H1 (cell line): ENCODE measurements around the gene BTRC. TPM values are rescaled to one million over a fixed set of nuclear protein-coding genes. Genes with fewer than 3 reads are reported as not detected.

Experiments
- CTCF ChIA-PET: fragments of 300-600 bp; sonication (Branson Sonifier 250); formaldehyde crosslinking; loops from one replicate; lab custom pipeline; 2021; ENCODE audit not compliant: partially characterized antibody; lab: Charles Lee
- POLR2A ChIA-PET: fragments of 300-600 bp; sonication (Branson Sonifier 250); formaldehyde crosslinking; loops from one replicate; lab custom pipeline; 2021; ENCODE audit warnings: inconsistent platforms; ENCODE audit not compliant: partially characterized antibody; lab: Charles Lee
- DNase-seq, 2 experiments: peaks; one replicate each; pipeline versions ENCODE4 v3.0.0 to v3.0.0-alpha.2; 2010 to 2022; ENCODE audit warnings: low spot score in 2 of 2, low read depth in 1 of 2, mixed read lengths in 1 of 2
- FAIRE-seq: peaks from 2 replicates; lab custom pipeline; 2011; peaks lifted over from hg19 to GRCh38; lab: Jason Lieb, UNC
- H2AFZ ChIP-seq: 2 replicates; pipeline ENCODE4 v1.8.1; 2012; ENCODE audit warnings: low read length, inconsistent platforms
- H2AK5ac ChIP-seq: 2 replicates; pipeline ENCODE4 v1.6.1; 2013; ENCODE audit warnings: low read depth, low read length
- H2BK120ac ChIP-seq: replicated peaks from 2 replicates; pipeline ENCODE3; 2013; ENCODE audit warnings: low read depth, low read length, inconsistent platforms
- H2BK12ac ChIP-seq: 2 replicates; pipeline ENCODE4 v1.6.1; 2013; ENCODE audit warnings: low read depth, low read length
- H2BK15ac ChIP-seq: 2 replicates; pipeline ENCODE4 v1.6.1; 2013; ENCODE audit warnings: low read length
- H2BK20ac ChIP-seq: 2 replicates; pipeline ENCODE4 v1.6.1; 2013; ENCODE audit warnings: low read length
- H2BK5ac ChIP-seq: 2 replicates; pipeline ENCODE4 v1.6.1; 2013; ENCODE audit warnings: low read depth, low read length
- H3K14ac ChIP-seq: 2 replicates; pipeline ENCODE4 v1.6.1; 2013; ENCODE audit warnings: inconsistent platforms; ENCODE audit not compliant: insufficient read length
- H3K18ac ChIP-seq: 2 replicates; pipeline ENCODE4 v1.6.1; 2013; ENCODE audit warnings: low read length; ENCODE audit errors: extremely low read depth
- H3K23ac ChIP-seq: 2 replicates; pipeline ENCODE4 v1.6.1; 2013; ENCODE audit warnings: inconsistent platforms; ENCODE audit not compliant: insufficient read length
- H3K23me2 ChIP-seq: 2 replicates; pipeline ENCODE4 v1.6.1; 2013; ENCODE audit warnings: low read depth, low read length
- H3K27ac ChIP-seq: 2 replicates; pipeline ENCODE4 v1.6.1; 2011; ENCODE audit warnings: low read depth, low read length, inconsistent platforms
- H3K27me3 ChIP-seq, 4 experiments: replicated peaks in 1 of 4; 1 replicate in 1 of 4; 2 replicates in 3 of 4; pipeline versions ENCODE4 v1.6.1 to v1.8.1; 2011 to 2013; ENCODE audit warnings: low read length in 3 of 4, mild to moderate bottlenecking in 3 of 4, inconsistent platforms in 2 of 4, mixed read lengths in 2 of 4, moderate library complexity in 1 of 4; ENCODE audit not compliant: control insufficient read depth in 3 of 4, insufficient read depth in 3 of 4; ENCODE audit errors: extremely low read depth in 1 of 4
- H3K36me3 ChIP-seq, 4 experiments: 2 replicates each; pipeline versions ENCODE4 v1.6.1 to v1.8.1; 2011 to 2013; ENCODE audit warnings: mild to moderate bottlenecking in 4 of 4, low read length in 3 of 4, moderate library complexity in 2 of 4, control low read depth in 1 of 4, inconsistent platforms in 1 of 4; ENCODE audit not compliant: insufficient read depth in 4 of 4, control insufficient read depth in 2 of 4
- H3K4ac ChIP-seq: replicated peaks from 2 replicates; pipeline ENCODE3; 2013; ENCODE audit warnings: low read length, low read depth, mixed read lengths, inconsistent platforms; ENCODE audit not compliant: insufficient read length
- H3K4me1 ChIP-seq, 4 experiments: replicated peaks in 1 of 4; 1 replicate in 1 of 4; 2 replicates in 3 of 4; pipeline versions ENCODE4 v1.6.1 to v1.8.1; 2011 to 2013; ENCODE audit warnings: low read length in 3 of 4, inconsistent platforms in 2 of 4, mixed read lengths in 1 of 4; ENCODE audit not compliant: insufficient read depth in 4 of 4, control insufficient read depth in 3 of 4
- H3K4me2 ChIP-seq, 2 experiments: 2 replicates each; pipeline versions ENCODE4 v1.6.1 to v1.8.1; 2011 to 2013; ENCODE audit warnings: low read depth in 2 of 2, low read length in 2 of 2, control low read depth in 1 of 2, inconsistent platforms in 1 of 2, mild to moderate bottlenecking in 1 of 2; ENCODE audit not compliant: insufficient read depth in 1 of 2
- H3K4me3 ChIP-seq, 4 experiments: fragments of 200-600, 300-600 bp in 1 of 4; sonication (generic), shearing (Covaris generic), sonication (Bioruptor Twin) in 1 of 4; 2 replicates each; pipeline versions ENCODE4 v1.5.1 to v1.8.1; 2011 to 2016; ENCODE audit warnings: low read length in 4 of 4, low read depth in 3 of 4, control low read depth in 2 of 4, inconsistent platforms in 2 of 4, mild to moderate bottlenecking in 2 of 4, mixed read lengths in 1 of 4, moderate library complexity in 1 of 4; ENCODE audit not compliant: insufficient read depth in 2 of 4; ENCODE audit errors: extremely low read depth in 1 of 4
- H3K56ac ChIP-seq: replicated peaks from 2 replicates; pipeline ENCODE3; 2013; ENCODE audit warnings: low read depth, mild to moderate bottlenecking, mixed read lengths, low read length, inconsistent platforms; ENCODE audit not compliant: insufficient read length
- H3K79me1 ChIP-seq: 2 replicates; pipeline ENCODE4 v1.6.1; 2013; ENCODE audit warnings: low read depth, low read length, control low read depth
- H3K79me2 ChIP-seq, 2 experiments: 2 replicates each; pipeline versions ENCODE4 v1.6.1 to v1.8.1; 2012 to 2013; ENCODE audit warnings: low read length in 2 of 2, mild to moderate bottlenecking in 2 of 2, inconsistent platforms in 1 of 2; ENCODE audit not compliant: insufficient read depth in 2 of 2, control insufficient read depth in 1 of 2
- H3K9ac ChIP-seq, 4 experiments: replicated peaks in 1 of 4; 1 replicate in 1 of 4; 2 replicates in 3 of 4; pipeline versions ENCODE4 v1.6.1 to v1.8.1; 2011 to 2013; ENCODE audit warnings: low read depth in 3 of 4, low read length in 3 of 4, control low read depth in 2 of 4, mild to moderate bottlenecking in 2 of 4, moderate library complexity in 2 of 4, inconsistent platforms in 1 of 4; ENCODE audit errors: extremely low read depth in 1 of 4
- H3K9me3 ChIP-seq, 2 experiments: 2 replicates each; pipeline versions ENCODE4 v1.6.1 to v1.8.1; 2012 to 2013; ENCODE audit warnings: mild to moderate bottlenecking in 2 of 2, moderate library complexity in 2 of 2, control low read depth in 1 of 2, inconsistent platforms in 1 of 2, low read depth in 1 of 2, low read length in 1 of 2, mixed read lengths in 1 of 2; ENCODE audit not compliant: insufficient read depth in 2 of 2
- H4K20me1 ChIP-seq, 2 experiments: replicated peaks in 1 of 2; 2 replicates each; pipeline versions ENCODE3 to v1.8.1; 2011 to 2013; ENCODE audit warnings: inconsistent platforms in 2 of 2, low read length in 2 of 2, mild to moderate bottlenecking in 1 of 2; ENCODE audit not compliant: insufficient read depth in 2 of 2, control insufficient read depth in 1 of 2
- H4K5ac ChIP-seq: 2 replicates; pipeline ENCODE4 v1.6.1; 2013; ENCODE audit warnings: low read length, low read depth, mixed read lengths, inconsistent platforms; ENCODE audit not compliant: insufficient read length
- H4K8ac ChIP-seq: 2 replicates; pipeline ENCODE4 v1.8.0; 2013; ENCODE audit warnings: mild to moderate bottlenecking, moderate library complexity, low read length, inconsistent platforms; ENCODE audit not compliant: insufficient read depth; ENCODE audit errors: extremely low read depth
- H4K91ac ChIP-seq: replicated peaks from 2 replicates; pipeline ENCODE3; 2013; ENCODE audit warnings: low read length, mixed read lengths, inconsistent platforms; ENCODE audit not compliant: insufficient read length
- CBX8 ChIP-seq: fragments of 300-800, 300-1000 bp; sonication (generic); IDR thresholded peaks from 2 replicates; pipeline ENCODE4 v1.7.1; 2016; ENCODE audit warnings: low read depth, low read length, borderline replicate concordance
- WGBS, 2 experiments: shearing (Covaris generic) in 1 of 2; methylation state at CpG; one replicate each; pipeline versions ENCODE4 v1.1.6 to v1.1.7; 2013 to 2015; ENCODE audit warnings: low lambda C conversion rate in 2 of 2, mixed read lengths in 2 of 2, inconsistent platforms in 1 of 2, low coverage in 1 of 2, missing lambda C conversion rate in 1 of 2; ENCODE audit not compliant: insufficient replicate concordance in 2 of 2, insufficient coverage in 1 of 2, insufficient read length in 1 of 2; ENCODE audit errors: extremely low coverage in 1 of 2, missing lambda C conversion rate in 1 of 2; 5-methylcytosine and 5-hydroxymethylcytosine counted together
- polyA plus RNA-seq, 7 experiments: library from polyadenylated mRNA; depleted of rRNA in 3 of 7; stranded (reverse) in 5 of 7; unstranded in 2 of 7; fragments of >200 nt in 5 of 7; fragments of 200-250 nt in 2 of 7; gene quantifications; 1 replicate in 5 of 7; 2 replicates in 1 of 7; 4 replicates in 1 of 7; pipeline versions ENCODE4 v1.2.1 to v1.2.3, GENCODE V29; 2011 to 2013; ENCODE audit warnings: missing spikeins in 2 of 7, mixed read lengths in 2 of 7
- total RNA-seq: library from RNA; stranded (reverse); fragmentation: NEBNext Ultra II Directional; extraction: Animal tissue kit (Norgen Biotek cat#: 25700); gene quantifications from 2 replicates; pipeline ENCODE4 v1.2.1, GENCODE V29; 2021

The BTRC gene
- total and polyA plus RNA-seq, 2 of the 8 experiments (the other 6 are each of a cell fraction or from before 2014, with no cell fraction given): 9.9 to 24.7 TPM

DNA sequence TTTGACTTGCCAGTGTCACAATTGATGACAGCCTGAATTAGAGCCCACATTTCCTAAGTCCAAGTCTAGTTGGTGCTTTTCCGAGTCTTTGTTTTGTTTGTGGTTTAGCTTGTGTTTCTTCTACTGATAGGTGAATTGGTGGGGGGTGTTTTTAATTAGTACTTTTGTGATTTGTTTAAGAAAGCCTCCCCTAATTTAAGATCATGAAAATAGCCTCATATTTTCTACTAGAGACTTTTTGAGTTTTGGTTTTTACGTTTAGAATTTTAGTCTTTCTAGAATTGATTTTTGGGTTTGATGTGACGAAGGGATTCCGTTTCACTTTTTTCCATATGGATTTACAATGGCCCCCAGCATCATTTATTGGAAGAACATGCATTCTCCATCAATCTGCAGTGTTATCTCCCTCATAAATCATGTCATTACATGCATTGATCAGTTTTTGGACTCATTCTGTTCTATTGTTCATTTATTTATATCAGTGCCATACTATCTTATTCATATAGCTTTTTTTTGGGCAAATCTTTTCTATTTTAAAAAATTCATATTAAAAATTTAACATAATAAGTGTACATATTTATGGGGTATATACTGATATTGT is 32.8 kb downstream of the BTRC start:
- Histone ChIP-seq H3K4me3 (no peak overlapping the region), H2BK15ac (no peak overlapping the region), H3K4me2 (no peak overlapping the region), H3K36me3 (no peaks in the 10 kb centered on the region), H2BK120ac (no peak overlapping the region), H3K79me1 (no peaks in the 10 kb centered on the region; the same call in 1 of the 2 replicates), H3K27ac (no peak overlapping the region), H3K9ac (no peak overlapping the region), H2AK5ac (no peak overlapping the region), H4K8ac (no peak overlapping the region), H3K79me2 (no peaks in the 10 kb centered on the region), H3K4me1 (no peaks in the 10 kb centered on the region), H3K56ac (no peak overlapping the region), H3K23me2 (no peaks in the 10 kb centered on the region), H2BK5ac (no peak overlapping the region), H3K14ac (no peak overlapping the region), H3K4ac (no peak overlapping the region), H3K9me3 (no peaks in the 10 kb centered on the region), H2AFZ (no peak overlapping the region), H3K27me3 (no peaks in the 10 kb centered on the region), H3K23ac (no peak overlapping the region), H2BK20ac (no peak overlapping the region), H4K5ac (no peak overlapping the region), H4K91ac (no peak overlapping the region), H2BK12ac (no peak overlapping the region), H4K20me1 (no peaks in the 10 kb centered on the region), H3K18ac (no peak overlapping the region)
- POLR2A ChIA-PET: interaction anchor here (1.2 kb wide), 1 partner anchor 121 kb away, joined by 3 read pairs; no protein-coding TSS in a partner anchor
- DNase-seq: no peak
- CTCF ChIA-PET: no interaction called here
- WGBS, 2 experiments: 87% methylated on average over 4 of the region's 4 CpGs; no CpG with 5 or more reads in 1 of the 2 experiments
- FAIRE-seq: no peak
- TF ChIP-seq CBX8: no peak
